Fibroblast of skin of scalp (primary cell): Measurements from ENCODE around the gene MBOAT7.
"Not testable (repeated sequence)": the region's sequence is repeated elsewhere in the genome, so short reads cannot be mapped to it uniquely, and the experiment has no call there.

ENCODE experiments used
- DNase-seq: peaks from one replicate; pipeline ENCODE4 v3.0.0-alpha.2; 2013

Gene MBOAT7

GRCh38 chr19:54209058-54209810, 19.9 kb upstream of the MBOAT7 start:
- DNase-seq: peak; percentile 11

GRCh38 chr19:54208784-54209057, 19.3 kb upstream of the MBOAT7 start:
- peak; percentile 15 for DNase-seq

- DNase-seq: peak; percentile 22
Observed at GRCh38 chr19:54207983-54208783, 18.8 kb upstream of the MBOAT7 start.

GRCh38 chr19:54207676-54207982, 18.2 kb upstream of the MBOAT7 start:
- no peak for DNase-seq

GRCh38 chr19:54207193-54207592, 17.8 kb upstream of the MBOAT7 start:
- not testable (repeated sequence) for DNase-seq

GRCh38 chr19:54206831-54207177, 17.4 kb upstream of the MBOAT7 start:
- no peak for DNase-seq

GRCh38 chr19:54206030-54206830, 16.9 kb upstream of the MBOAT7 start:
- DNase-seq: no peak

- DNase-seq: no peak
Observed at GRCh38 chr19:54204767-54205468, 15.5 kb upstream of the MBOAT7 start.

GRCh38 chr19:54203151-54203611, 13.8 kb upstream of the MBOAT7 start:
- no peak for DNase-seq

- DNase-seq: no peak
Observed at GRCh38 chr19:54201980-54202379, 12.6 kb upstream of the MBOAT7 start.

GRCh38 chr19:54201172-54201701, 11.9 kb upstream of the MBOAT7 start:
- no peak for DNase-seq

GRCh38 chr19:54199401-54199800, 10.0 kb upstream of the MBOAT7 start:
- no peak for DNase-seq

GRCh38 chr19:54197121-54197520, 7.7 kb upstream of the MBOAT7 start:
- no peak for DNase-seq

GRCh38 chr19:54196536-54196935, 7.2 kb upstream of the MBOAT7 start:
- DNase-seq: no peak

- DNase-seq: not testable (repeated sequence)
Observed at GRCh38 chr19:54194463-54194862, 5.1 kb upstream of the MBOAT7 start.

- no peak for DNase-seq
Observed at GRCh38 chr19:54193011-54193410, 3.6 kb upstream of the MBOAT7 start.

- DNase-seq: no peak
Observed at GRCh38 chr19:54191811-54192453, 2.6 kb upstream of the MBOAT7 start.

GRCh38 chr19:54191011-54191810, 1.8 kb upstream of the MBOAT7 start, which contains the start of gene TSEN34:
TSEN34 (plus strand) TSS chr19:54191308; CDS start chr19:54191365, 57 bp downstream.
- peak; percentile 82 for DNase-seq

- peak; percentile 100 for DNase-seq
Observed at GRCh38 chr19:54190503-54191010, 1.2 kb upstream of the MBOAT7 start.

GRCh38 chr19:54189735-54190502, 539 bp upstream of the MBOAT7 start:
- DNase-seq: peak; percentile 100
